GM21381 (cell line): ENCODE data around the gene GYS1.
"Not testable (repeated sequence)": the region's sequence is repeated elsewhere in the genome, so short reads cannot be mapped to it uniquely, and the experiment has no call there.

Experiments
- ATAC-seq: cut with Tn5 transposase; IDR thresholded peaks from one replicate; pipeline ENCODE4 v1.9.1; 2021; ENCODE audit warnings: mild to moderate bottlenecking, moderate library complexity; ENCODE audit not compliant: unreplicated experiment

Gene GYS1

DNA sequence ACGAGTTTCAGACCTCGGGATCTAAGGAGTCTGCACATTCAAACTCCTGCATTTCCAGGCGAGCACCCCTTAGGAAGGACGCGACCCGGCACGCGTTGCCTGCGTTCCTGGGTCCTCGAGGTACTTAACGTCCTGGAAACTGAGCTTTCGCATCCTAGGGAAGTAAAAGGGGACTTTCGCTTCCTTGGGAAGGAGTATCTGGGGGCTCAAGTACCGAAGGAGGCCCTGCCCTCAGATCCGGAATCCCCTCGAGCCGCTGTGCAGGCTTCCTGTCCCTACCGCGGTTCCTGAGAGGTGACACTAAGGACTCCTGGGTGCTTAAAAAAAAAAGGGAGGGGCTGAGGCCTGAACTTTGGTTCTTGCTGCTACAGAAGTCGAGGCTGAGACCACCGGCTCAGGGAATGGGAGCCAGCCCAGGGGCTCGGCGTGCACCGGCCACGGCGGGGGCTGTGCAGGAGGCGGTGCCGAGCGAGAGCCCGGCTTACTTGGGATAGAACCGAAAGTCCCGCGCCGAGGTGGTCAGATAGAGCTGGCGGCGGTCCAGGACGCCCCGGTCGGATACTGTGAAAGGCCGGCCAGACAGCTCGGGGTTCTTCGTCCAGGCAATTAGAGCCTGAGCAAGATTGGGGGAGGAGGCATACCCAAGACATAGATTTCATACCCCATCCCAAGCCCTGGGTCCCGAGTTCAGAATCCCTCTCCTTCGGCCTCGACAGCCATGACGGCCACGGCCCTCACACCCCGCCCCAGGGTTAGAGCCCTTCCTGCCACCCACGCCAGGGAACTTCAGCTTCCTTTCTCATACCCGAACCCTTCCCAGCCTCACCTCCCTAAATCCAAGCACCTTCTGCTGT lies 25.5 kb upstream of the GYS1 start:
- not testable (repeated sequence) for ATAC-seq

DNA sequence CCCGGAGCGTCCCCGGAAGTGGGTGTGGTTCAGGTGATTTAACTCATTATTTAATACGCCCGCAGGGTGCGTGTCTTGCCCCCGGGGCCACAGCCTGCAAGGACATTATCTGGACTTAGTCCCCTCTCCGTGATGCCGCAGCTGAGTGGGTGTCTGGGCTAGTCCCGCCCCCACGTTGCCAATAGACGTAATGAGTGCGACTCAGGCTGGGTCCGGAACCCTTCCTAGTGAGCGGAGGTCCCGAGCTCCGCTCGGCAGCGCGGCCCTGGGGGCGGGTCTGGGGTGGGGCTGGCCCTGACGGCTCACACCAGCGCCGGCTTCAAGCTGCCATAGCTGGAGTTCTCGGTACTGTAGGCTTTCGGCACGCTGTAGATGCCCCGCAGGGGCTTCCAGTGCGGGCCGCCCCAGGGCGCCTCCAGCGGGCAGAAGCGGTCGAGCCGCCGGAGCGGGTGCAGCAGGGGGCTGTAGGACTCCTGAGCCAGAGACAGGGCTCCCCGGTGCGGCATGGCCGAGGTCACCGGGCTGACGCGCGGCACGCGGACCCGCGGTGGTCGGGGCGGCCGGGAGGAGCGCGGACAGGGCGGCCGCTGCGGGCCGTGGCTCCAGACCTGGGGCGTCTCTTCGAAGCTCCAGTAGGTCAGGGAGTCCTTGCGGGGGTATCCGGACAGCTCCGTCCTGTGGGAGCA lies 24.7 kb upstream of the GYS1 start:
- peak; percentile 57 for ATAC-seq

- no peak for ATAC-seq
Observed at GRCh38 chr19:49017041-49017665, 24.0 kb upstream of the GYS1 start, which contains the start of gene LHB. TSS of gene LHB (minus strand) at chr19:49017091. CDS start at chr19:49017081, 10 bp downstream.

DNA sequence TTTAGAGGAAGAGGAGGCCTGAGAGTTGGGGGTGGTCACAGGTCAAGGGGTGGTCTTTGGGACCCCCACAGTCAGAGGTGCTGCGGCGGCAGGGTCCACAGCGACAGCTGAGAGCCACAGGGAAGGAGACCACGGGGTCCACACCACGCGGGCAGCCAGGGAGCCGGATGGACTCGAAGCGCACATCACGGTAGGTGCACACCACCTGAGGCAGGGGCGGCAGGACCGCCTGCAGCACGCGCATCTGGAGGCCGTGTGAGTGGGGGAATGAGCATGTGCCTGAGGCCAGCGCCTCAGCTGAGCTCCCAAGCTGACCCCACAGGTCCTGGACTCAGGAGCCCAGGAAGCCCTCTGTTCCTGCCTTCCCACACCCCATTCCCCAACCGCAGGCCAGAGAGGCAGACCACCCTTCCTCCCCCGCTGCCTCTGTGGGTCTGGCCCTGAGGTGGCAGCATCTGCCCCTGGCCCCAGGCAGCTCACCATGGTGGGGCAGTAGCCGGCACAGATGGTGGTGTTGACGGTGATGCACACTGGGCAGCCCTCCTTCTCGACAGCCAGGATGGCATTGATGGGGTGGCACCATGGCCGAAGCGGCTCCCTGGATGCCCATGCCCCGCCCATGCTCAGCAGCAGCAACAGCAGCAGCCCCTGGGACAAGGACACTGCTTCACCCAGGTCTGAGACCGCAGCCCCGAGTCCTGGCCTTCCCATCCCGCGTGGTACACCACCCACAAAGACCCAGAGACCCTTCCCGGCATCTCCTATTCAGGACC lies 23.1 kb upstream of the GYS1 start:
- no peak for ATAC-seq

- ATAC-seq: no peak
Observed at GRCh38 chr19:49014870-49015255, 21.8 kb upstream of the GYS1 start.

- no peak for ATAC-seq
Observed at GRCh38 chr19:49014123-49014869, 21.2 kb upstream of the GYS1 start.

DNA sequence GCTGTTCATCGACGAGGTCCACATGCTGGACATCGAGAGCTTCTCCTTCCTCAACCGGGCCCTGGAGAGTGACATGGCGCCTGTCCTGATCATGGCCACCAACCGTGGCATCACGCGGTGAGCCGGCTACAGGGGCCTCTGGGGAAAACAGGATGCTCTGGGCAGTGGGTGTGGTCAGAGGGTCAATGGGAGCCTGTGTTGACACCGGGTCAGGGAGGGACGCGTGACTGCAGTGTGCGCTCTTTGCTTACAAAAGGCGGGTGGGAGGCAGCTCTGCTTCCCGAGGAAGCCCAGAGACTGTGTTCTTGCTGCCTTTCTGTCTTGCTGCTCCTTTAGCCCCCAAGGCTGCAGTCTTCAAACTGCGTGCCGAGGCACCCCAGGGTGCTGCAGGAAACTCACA lies 18.1 kb upstream of the GYS1 start:
- no peak for ATAC-seq

DNA sequence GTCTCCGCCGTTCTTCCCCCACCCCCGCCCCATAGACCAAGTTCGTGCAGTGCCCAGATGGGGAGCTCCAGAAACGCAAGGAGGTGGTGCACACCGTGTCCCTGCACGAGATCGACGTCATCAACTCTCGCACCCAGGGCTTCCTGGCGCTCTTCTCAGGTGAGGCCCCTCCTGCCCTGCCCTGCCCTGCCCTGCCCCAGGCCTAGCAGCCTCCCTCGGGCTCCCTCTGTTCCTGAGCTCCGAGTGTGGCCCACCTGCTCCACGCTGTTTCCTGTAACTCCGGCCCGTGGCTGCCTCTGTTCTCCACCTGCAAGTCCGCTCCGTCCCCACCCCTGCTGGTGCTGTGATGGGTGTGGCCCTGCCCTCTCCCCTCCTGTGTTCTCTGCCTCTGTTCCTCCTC lies 17.3 kb upstream of the GYS1 start:
- ATAC-seq: no peak

- ATAC-seq: no peak
Observed at GRCh38 chr19:49009828-49010227, 16.7 kb upstream of the GYS1 start.

- ATAC-seq: no peak
Observed at GRCh38 chr19:49006905-49007304, 13.8 kb upstream of the GYS1 start.

DNA sequence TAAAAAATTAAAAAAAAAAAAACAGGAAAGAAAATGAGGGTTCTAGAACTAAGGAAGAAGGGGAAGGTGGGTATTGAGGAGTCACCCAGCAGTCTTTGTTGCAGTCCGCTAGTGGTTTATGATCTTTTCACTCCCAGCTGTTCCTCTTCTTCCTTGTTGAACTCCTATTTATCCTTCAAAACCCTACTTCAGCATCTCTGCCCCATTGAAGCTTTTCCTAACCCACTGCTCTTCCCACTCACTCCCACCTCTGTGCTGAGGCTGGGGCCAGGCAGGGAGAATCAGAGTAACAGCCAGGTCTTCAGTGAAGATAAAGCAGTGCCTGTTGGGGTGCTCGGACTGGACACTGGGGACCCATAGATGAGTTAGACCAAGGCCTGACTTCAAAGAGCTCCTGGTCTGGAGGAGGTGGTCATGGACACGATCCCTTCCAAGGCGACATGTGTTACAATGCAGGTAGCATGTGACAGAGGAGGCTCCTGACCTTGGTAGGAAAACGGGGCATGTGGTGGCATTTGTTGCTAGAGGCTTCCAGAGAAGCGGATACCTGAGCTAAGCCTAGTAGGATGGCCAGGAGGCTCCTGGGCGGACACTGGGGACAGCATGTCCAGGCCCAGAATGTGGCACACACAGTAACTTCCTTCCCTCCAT lies 12.0 kb upstream of the GYS1 start:
- ATAC-seq: no peak

DNA sequence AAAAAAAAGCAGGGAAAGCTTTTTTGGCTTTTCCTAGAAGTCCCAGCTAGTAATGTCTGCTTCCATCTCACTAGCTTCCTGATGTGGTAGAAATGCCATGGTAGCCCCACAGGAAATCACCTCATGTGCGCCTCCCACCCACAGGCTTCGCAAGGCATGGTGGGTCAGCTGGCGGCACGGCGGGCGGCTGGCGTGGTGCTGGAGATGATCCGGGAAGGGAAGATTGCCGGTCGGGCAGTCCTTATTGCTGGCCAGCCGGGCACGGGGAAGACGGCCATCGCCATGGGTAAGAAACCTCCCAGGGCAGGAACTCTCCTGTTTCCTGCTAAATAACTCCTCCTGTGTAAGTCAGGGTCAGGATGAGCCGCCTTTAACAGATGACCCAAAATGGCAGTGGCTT lies 11.0 kb upstream of the GYS1 start:
- no peak for ATAC-seq

DNA sequence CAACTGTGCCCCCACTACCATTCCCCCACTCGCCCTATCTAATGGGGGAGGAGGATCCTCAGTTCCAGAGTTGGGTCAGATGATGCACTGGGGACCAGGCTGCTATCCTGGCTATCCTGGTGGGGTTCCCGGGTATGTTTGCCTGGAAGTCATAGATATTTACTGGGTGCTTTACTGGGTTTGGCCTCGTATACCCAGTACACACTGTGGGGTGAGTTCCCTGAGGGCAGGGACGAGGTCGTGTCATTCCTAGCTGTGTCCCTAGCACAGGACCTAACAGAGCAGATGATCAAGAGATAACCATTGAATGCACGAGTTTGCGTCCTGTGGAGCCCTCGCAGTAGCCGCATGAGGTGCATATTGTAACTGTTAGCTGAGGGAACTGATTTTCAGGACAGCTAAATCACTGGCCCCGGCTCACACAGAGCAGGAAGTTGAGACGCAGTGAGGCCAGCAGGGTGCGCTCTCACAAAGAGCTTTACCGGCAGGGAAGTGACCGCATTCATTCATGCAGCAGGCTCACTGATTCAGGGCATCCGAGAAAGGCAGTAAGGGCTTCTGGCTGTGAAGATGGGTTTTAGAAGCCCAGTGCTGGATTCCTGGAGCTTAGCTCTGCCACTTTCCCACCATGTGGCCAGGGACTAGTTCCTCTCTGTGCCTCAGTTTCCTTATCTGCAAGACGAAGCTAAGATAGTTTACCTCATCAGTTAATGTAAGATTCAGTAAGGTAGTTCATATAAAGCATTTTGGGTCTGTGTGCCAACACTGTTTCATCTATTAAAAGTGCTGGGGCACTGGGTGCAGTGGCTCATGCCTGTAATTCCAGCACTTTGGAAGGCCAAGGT lies 6.6 kb upstream of the GYS1 start:
- ATAC-seq: no peak

GRCh38 chr19:48997972-48998371 lies 4.9 kb upstream of the GYS1 start:
- no peak for ATAC-seq

DNA sequence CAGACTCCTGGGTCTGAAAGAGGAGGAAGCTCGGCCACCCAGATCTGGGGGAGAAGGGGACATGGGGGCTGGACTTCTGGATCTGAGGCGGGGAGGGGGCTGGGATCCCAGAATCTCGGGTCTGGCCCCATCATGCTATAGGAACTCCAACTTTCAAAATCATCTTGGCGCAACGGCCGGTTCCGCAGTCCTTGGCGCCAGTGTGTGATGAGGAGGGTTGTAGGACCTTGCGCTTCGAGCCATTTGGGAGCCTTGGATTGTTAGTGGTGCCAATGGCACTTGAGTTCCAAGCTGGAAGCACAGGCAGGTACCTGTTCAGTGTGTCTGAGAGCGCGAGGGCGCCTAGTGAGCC lies 902 bp upstream of the GYS1 start:
- ATAC-seq: no peak

DNA sequence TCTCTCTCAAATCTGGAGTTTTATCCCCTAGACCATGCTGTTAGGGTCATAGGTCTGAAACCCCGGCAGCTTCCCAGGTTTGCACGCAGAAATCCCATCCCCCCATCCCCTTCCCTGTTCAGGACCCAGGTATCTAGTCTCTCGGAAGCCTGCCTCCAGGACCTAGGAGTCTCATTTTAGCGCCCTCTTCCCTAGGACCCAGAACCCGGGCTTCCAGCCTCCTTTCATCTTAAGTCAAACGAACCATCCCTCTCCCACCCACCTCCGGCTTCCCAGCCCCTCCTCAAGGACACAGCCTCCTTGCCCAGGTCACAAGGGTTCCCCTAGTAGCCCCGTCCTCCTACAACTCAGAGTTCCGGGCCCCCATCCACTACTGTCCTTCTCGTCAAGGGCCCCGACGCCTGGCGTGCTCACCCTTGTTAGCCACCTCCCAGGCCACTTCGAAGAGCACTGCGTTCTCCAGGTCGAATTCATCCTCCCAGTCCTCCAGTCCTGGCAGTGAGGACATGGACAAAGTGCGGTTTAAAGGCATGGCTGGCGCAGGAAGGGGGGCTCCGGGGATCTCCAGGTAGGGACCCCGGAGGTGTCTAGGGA lies 431 bp downstream of the GYS1 start:
- no peak for ATAC-seq

DNA sequence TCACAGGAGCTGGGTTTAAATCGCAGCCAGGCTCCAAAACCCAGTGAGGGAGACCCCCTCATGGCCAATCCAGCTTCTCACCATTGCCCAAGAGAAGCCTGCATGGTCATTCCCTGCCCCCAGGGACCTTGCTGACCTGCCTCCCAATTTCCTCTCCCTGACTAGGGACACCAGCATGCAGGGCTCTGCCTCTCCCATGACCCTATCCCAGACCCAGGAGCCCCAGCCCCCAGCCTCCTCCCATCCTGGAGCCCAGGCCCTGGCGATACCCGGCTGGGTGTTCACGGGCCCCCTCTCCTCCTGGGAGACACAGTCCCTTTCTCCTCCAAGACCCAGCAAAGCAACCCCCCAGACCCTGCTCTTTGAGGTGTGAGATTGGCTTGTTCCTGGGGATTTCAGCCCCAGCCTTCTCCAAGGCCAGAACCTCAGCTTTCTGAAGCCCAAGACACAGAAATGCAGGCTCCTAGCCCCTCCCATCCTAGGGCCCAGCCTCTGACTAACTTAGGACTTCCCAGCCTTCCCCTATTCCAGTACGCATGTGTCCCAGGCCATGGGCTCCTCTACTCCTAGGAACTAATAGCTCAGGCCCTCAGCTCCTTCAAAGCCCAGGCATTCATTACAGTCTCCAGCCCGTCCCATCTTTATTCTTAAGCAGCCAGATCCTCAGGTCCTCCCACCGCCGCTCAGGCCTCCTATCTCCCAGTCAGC lies 1.1 kb downstream of the GYS1 start:
- no peak for ATAC-seq

DNA sequence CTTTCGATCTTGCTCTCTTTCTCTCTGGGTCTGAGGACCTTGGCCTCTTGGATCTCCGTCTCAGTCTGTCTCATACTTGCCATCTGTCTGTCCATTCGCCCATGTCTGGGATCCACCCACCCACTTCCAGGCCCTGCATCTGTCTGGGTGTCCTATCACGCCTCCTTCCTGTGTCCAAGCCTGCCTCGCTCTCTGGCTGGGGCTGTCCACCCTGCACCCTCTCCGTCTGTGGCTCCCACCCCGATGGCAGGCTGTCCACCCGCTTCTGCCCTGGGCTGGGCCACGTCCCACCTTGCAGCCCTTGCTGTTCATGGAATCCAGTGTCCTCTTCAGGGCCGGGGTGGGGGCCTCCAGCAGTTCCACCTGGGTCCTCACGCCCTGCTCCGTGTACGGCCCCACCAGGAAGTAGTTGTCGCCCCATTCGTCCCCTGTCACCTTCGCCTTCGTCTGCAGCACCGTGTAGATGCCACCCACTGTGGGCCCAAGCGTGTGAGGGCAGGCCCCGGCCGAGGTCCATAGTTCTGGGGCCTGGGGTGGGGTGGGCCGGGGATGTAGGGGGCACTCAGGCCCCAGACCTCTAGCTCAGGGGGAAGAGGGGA lies 2.0 kb downstream of the GYS1 start:
- no peak for ATAC-seq
